GM03348 (cell line): Measurements from ENCODE around the gene PXMP4.

ENCODE experiments used
- DNase-seq: peaks from one replicate; pipeline ENCODE4 v3.0.0; 2012; ENCODE audit warnings: low spot score

Gene PXMP4

DNA sequence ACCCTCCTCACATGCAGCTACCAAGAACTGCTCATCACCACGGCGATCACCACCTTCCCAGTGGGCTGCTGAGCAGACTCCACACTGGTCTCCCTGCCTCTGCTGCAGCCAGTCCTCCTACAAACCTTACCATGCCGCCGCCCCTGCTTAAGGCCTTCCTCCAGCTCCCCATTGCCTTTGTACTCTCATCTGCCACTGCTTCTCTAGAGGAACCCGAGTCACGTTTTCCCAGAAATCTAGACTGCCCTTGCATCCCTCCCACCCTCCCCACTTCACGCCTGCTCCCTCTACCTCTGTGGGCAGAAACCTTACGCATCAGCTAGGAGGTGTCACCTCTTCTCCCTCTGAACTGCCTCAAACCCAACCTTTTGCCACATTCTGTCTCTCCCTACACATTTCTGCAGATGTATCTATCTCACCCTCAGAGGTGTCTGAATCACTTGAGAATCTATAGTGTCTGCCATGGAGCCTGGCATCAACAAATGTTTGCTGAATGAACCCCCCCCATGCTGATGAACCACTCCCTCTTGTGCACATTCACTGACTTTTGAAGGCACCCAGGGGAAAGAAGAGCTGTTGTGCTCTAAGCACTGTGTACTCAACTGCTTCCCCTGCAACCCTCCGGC, 38.3 kb downstream of the PXMP4 start:
- DNase-seq, result no peak

DNA sequence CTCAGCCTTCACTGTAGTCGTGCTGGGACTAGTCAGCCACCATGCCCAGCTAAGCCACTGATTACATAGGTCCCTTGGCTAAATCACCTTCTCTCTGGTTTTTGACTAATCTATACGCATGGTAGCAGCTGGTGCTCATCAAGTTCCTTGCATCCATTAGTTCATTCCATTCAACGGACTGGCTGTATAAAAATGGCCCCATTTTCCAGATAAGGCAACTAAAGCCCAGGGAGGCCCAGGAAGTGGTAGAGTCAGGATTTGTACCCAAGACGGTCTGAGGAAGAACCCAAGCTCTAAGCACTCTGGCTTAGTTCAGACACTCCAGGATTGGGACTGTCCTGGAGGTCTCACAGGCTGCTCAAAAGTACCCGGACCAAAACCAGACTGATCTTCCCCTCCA, 38.8 kb downstream of the PXMP4 start:
- no peak for DNase-seq

DNA sequence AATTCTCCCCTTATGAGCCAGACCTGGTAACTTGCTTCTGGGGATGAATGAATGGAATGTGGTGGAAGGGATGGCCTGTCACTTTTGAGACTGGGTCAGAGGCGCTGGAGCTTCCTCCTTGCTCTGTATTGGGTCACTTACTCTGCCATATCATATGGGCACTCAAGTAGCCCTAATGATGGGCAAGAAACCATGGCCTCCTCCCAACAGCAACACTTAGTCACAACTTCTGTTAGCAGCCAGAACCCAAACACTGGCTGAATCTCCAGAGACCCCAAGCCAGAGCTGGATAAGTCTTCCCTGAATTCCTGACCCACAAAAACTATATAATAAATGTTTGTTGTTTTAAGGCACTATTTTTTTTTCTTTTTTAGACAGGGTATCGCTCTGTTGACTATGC, 39.4 kb downstream of the PXMP4 start:
- no peak for DNase-seq

DNA sequence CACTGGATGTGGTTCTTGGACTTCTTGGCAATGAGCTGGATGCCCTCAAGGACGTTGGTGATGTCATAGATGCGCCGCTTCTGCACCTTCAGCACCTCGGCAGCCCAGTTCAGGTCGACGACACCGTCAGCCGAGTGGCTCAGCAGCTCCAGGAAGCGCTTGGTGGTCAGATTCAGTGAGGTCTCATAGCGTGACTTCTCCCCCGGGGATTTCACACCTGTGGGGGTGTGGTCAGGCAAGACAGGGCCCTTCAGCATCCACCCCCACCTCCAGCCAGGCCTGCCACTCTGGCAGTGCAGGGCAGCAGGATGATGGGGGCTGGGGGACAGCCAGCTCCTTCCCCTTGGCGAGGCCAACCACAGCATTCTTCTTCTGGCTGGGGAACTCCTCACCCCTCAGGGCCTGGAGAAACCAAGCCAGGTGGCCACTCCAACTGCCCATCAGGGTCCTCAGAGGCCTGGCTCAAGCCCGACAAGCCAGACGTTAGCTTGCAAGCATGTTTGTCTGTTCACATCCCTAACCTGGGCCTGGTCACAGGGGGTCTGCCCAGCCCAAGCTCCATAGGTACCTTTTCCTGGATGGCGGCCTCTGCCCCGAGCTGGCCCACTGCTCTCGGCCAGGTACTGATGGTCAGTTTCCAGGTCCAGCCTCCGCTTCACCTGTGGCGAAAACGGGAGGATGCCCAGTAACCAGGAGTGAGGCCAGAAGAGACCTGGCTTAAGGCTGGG, 40.2 kb downstream of the PXMP4 start:
- no peak for DNase-seq

DNA sequence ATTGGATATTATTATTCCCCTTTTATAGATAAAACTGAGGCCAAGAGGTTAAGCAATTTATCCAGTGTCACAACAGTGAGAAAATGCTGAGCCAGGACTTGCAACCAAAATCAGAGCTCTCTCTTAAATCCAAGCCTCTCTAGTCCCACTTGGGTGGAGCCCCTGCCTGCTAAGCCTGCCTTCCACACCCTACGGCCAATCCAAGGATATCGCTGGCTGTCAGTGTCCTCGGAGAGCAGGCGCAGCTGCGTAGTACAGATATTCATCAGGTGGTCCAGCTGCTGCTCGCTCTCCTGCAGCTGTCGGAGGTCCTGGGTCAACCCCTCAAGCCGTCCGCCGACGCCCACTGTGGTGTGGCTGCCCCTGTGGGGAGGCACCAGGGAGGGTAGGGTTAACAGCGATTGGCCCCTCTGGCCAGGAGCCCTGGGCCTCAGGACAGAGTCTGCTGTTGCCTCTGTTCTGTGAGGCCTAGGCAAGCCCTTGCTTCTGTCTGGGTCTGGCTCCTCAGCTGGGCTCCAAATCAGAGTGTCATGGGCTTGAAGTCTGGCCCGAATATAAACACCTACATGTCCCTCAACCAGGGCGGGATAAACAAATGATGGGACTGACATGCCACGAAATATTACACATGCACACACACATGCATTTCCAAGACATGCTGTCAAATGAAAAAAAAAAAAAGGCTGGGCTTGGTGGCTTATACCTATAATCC, 42.0 kb downstream of the PXMP4 start:
- no peak for DNase-seq

DNA sequence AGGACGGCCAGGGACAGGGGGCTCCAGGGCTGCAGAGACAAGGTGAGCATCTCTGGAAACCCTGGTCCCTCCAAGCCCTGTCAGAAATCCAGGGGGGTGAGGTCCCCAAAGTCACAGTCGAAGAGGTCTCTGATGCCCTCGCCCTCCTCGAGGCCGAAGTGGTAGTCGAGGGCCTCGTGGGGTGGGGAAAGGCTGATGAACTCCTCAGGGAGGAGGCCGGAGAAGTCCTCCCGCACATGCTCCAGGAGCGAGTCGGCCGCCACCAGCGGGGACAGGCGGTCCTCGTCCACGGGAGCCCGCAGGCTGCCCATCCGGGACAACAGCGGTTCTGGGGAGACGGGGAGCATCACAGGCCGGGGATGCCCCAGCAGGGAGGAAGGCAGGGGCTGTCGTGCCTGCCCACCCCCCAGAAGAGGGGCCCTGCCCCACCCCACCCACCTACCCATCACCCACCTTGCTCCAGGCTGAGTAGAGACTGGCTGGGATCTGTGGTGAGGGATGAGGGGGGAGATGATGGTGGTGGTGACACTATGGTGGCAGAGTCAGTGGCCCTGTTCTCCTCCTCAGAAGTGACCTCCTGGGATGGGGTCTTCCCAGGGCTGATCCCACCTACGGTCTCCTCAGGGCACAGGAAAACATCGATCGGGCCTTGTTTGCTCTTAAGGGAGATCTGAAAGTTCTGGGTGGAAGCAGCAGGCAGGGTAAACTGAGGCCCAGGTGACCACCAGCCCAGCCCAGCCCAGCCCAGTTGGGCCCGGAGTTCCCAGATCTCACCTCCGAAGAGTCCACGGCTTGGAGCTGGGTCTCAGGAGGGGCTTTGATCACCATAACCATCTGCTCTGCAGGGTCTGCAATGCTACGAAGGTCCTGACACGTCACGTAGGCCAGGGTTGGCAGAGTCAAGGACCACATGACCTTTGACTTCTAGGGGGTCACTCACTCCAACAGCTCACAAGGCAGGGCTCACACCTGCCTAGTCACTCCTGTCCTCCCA, 43.2 kb downstream of the PXMP4 start:
- no peak for DNase-seq

DNA sequence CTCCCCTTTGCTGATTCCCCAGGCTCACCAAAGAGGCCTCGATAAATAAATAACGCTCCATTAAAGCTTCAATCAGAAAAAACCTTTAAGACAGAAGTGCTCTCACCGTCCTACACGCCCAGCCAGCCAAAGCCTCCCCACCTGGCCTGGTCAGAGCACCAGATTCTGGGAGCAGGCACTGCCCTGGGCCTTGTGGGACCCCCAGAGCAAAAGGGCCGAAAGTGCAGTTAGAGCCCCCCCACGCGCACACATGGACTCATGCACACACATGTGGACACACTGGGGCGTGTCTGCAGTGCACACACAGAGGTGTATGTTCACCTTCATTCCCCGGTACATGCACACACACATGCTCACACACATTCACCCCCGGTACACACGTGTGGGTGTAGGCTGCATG, 44.0 kb downstream of the PXMP4 start:
- no peak for DNase-seq

DNA sequence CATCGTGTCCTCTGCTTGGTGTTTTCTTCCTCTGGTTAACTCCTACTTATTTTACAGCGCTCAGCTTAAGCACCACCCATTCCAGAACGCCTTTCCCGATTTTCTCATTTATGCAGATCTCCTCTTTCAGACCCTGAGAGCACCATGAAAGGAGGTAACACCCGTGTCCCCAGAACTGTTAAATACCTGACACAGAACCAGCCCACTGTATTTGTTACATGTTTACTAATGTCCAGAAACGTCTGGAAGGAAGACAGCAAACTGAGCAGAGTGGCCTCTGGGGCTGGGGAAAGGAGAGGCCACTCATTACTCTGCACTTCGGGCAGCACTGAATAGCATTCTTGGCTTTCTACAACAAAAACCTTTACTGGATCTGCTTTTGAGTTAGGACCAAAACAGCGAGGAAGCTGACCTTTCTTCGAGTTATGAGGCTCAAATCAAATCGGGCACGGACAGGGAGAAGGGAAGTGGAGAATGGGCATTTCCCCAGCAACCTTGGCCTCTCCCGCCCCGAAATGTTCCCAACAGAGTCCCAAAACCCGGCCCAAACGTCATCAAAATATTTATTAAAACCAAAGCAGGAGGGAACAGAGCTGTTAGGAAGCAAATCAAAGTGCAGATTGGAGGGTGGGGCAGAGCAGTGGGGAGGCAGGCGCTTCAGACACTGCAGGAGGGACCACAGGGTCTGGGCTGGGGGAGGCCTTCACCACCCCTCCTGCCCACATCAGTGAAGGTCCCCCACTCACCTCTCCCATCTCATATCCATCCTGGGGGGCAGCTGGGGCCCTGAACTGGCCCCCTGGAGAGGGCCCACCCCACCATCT, 44.8 kb downstream of the PXMP4 start:
- DNase-seq, result no peak

DNA sequence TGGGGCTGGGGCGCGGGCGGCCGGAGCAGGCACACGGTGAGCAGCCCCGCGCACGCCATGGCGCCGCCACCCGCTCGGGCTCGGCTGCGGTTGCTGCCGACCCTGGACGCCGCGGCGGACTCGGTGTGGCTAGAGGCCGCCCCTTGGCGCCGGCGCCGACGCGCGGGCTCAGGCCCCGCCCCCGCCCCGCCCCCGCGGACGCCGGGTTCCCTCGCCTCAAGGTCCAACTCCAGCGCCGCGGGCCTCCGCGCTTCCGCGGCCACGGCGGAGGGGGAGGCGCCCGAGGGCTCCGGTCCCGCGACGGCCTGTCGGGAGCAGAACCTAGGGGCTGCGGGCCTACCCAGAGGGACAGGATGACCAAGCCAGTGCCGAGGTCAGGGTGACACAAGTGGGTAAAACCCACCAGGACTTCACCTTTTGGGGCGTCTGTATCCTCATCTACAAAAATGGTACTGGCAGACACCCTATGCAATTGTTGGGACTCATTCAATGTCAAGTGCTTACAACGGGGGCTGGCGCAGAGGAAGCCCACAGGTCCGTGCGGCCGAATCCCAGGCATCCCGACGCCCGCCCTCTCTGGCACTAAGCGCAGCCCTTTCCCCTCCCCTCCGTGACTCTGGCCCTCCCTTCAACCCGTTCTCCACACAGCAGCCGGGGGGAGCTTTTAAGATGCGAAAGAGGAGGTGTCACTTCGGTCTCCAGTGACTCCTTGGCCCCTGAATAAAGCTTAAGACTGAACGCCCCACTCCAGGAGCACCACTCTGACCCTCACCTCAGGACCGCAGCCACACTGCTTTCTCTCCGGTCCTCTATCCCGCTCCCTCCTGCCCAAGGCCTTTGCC, 45.6 kb downstream of the PXMP4 start, which contains the start of gene NECAB3:
TSS of gene NECAB3 (minus strand) at position 135 of the 842 bp plus-strand sequence. CDS start at position 59, 76 bp downstream.
- DNase-seq, result peak; percentile 95

DNA sequence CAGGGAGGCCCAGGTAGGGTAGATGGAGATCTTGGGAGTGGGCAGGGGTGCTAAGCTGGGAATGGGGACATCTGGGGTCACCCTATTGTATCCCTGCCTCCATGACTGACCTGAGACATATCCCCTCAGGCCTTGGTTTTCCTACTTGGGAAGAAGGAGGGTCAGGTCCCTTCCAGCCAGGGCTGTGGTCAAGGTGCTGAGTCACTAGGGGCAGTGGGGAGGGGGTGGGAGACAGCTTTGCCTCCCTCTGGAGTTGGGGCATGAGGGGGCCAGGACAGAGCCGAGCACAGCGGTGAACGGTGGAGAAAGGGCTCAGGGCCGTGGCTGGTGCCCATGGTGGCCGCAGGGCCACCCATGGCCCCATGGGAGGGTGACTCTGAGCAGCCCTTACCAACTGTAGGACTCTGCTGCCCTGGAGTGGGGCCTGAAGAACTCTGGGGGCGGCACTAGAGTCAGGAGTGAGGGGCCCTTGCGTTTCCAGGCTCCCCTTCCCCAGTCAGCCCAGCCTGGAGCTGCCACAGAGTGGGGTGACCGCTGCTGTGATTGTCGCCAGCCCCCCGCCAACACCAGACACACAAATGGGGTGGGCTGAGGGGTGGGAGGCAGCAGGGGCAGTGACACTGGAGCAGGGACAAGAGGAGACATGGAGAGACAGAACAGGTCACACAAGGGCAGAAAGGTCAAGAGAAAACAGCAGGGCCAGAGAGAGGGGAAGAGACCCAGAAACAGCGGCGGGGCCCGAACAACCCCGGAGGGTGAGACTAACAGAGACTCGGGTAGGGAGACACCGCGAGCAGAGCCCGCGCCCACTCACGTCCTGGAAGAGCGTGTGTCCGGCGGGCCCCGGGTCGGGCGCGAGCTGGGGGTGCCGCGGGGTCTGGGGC, 46.5 kb downstream of the PXMP4 start:
- peak; percentile 22 for DNase-seq

DNA sequence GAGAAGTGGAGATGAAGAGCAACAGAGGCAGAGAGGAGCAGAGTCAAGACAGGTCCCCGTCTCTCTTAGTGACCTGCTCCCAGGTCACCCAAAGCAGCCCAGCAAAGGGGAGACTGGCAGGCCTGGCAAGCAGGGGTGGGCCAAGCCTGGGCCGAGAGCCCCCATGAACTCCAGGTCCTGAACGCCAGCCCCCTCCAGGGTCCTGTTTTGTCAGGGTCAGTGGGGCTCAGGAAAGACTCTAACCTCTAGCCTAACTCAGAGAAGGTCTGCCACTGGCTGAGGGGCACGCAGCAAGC, 47.0 kb downstream of the PXMP4 start:
- DNase-seq, result no peak

DNA sequence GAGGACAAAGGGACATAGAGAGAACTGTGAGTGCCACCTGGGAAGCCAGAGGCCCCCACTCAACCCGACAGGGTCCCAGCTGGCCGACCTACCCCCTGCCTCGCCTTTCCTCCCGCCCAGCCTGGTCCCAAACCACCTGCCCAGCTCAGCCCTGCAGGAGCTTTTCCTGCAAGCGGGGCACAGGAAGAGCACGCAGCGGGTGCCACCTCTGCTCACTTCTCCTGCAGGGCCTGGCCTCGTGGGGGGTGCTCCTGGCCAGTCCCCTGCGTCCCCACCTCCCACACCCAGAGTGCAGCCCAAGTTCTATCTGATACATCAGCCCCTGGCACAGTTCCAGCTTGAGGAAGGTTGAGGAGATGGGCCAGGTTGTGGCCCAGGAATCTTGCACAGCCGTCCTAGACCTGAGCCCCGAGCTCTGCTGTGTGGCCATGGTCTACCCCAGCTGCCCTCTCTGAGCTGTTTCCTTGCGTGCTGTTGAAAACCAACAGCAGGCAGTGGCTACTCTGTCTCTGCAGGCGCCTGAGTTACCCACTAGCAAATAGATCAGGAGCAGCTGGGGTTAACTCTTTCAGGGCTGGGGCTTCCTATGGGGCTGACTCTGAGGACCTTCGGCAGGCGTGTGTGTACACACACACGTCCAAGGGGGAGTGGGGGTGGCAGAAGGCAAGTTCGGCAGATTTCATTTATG, 47.5 kb downstream of the PXMP4 start:
- no peak for DNase-seq

DNA sequence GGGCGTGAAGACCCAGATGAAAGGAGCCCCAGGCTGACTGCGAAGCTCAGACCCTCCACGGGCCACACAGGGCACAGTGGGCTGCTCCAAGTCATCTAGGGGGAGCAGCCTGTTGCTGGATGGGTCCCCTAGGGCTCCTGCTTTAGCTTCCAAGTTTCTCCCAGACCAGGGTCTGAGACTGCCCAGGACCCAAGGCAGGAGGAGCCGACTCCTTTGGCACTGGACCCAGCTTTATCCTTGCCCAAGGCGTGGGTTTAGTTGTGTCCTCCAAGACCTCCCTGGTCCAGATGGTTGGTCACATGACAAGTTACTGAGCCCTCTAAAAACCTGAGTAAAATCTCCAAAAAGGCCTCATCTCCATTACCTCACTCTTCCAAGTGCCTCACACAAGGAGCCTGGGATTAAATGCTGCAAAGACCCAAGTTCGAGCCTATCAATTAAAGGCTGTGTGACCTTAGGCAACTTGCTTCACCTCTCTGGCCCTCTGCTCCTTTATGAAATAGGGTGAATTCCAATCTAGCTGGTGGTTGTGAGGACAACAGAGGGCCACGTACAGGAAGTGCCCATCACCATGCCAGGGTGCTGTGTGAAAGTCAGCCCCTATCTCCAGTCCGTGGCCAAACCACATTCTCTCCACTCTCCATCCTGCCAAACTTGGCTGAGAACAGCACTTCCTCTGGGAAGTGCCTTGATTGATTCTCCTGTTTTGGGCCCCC, 48.4 kb downstream of the PXMP4 start:
- no peak for DNase-seq

DNA sequence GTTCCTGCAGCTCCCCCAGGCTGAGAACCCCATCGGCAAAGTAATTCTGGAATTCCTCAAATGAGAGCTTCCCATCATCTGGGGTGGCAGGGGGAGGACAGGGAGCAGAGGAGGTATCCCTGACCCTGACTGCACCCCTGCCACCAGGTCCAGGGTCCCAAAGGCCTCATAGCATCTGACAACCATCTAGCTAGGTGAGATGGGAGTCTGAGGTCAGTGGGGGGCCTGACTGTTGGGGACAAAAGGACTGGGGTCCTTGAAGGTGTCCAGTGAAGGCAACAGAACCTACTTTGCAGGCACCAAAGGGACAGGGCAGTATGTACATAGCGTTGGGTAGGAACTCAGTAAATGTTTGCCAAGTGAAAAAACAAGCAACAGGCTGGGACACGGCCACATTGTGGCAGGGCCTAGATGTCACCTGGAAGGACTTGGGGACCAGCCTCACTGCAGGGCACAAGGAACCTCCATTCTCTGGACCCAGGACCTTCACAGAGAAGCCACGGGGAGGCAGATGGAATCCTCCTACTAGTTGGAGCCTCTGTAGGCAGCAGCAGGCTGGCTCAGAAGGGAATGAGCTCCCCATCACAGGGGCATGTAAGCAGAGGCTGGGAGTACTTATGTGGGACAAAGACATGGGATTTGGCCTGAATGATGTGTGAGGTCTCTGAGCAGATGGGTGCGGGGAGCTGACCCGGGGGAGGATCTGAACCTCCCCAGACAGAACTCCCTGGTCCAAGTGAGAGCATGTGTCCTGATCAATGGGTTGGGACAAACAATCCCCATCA, 49.2 kb downstream of the PXMP4 start:
- no peak for DNase-seq

DNA sequence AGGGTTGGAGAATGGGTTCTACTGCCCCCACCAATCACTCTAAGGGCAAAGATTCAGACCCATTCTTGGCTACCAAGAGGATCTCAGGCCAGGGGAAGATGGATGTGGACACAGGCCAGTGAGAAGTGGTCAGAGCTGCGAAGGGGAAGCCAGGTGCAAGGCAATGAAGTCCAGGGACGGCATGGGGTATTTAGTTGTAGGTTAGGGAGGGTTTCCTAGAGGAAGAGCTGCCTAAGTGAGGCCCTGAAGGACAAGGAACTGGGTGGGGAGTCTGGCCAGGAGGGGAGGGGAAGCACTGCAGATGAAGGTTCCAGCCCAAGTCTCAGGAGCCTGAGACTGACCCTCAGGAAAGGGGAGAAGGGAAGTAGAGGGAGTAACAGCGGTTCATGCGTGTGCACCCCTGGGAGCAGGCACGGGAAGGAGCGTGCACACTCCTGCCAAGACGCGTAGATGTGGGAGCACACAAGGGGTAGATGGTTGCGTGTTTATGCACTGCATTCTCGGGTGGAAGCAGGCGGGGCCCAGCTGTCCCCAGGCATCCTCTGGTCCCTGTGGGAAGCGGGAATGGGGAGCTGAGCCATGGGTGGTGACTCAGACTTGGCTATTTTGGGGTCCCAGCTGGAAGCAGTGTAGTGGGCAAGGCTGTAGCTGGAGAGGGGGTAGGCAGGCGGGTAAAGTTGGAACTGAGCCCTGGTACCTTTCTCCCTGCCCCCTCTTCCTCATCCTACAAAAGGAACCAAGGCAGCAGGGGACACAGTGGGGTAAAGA, 50.1 kb downstream of the PXMP4 start:
- no peak for DNase-seq

DNA sequence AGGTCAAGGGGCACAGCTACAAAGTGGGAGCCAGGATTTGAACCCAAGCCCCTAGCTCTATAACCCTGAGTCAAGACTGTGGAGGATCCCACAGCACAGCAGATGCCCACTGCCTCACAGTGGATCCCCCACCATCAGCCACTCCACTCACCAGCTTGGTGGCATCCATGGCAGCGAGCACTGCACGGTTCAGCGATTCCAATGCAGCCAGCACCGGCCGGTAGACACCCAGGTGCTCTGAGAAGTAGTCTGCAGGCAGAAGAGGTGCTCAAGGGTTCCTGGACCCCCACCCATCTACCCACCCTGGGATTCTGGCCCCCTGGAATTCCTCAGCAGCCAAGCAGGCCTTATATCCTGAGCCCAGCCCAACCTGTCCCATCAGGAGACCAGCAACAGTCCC, 50.9 kb downstream of the PXMP4 start:
- DNase-seq, result no peak
